Measurements from ENCODE around the gene AGAP1.

AGAP1 gene

DNA sequence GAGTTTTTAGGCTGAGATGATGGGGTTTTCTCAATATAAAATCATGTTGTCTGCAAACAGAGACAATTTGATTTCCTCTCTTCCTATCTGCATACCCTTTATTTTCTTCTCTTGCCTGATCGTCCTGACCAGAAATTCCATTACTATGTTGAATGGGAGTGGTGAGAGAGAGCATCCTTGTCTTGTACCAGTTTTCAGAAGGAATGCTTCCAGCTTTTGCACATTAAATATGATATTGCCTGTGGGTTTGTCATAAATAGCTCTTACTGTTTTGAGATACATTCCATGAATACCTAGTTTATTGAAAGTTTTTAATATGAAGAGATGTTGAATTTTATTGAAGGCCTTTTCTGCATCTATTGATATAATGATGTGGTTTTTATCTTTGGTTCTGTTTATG, 492.5 kb downstream of the AGAP1 start:
- no peak for DNase-seq (ENCODE audit: low read depth, low spot score)

DNA sequence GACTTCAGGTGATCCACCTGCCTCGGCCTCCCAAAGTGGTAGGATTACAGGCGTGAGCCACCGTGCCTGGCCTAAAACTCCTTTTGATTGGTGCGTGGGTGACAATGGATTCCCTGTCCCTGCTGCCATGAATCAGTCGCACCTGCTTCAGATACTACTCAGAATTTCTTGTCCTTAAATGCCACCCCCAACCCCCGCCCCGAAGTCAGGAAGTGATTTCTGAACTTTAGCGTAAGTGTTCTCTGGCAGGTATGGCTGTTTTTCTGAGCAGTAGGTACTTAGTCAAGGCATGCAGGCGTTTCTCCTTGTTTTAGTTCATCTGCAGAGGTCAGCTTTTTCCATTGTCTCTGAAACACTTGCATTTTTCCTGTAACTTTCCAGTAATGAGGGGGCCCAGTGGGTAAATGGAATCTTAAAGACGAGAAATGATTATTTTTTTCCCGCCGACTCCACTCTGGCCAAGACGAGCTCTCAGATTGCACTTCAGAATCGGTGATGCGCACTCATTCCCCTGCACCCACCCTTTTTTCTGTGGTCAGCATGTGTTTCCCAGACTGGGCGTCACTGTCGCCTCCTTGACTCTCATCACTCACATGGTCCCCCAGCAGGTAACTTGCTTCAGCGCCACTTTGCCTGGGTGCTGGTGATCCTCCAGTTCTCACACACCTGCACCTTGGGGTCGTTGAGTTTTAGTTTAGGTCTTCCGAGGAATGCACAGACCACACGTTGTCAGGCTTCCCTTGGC, 494.6 kb downstream of the AGAP1 start:
- no peak for DNase-seq (ENCODE audit: low read depth, low spot score)

DNA sequence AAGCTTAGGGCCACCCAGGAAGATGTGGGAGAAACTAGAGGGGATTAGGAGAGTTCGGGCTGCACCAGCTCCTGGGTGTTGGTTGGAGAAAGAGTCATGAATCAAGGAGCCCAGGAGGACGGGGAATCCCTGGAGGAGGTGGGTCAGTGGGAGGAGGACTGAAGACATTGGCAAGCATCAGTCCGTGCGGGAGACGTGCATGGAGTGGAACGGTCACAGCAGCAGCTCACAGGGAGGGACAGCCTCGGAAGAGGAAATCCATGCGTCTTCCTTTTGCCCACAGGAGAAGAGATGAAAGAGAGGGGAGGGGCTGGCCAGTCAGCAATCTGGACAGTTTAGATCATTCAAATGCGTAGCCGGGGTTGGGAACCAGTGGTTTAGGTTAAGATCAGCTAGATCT, 495.7 kb downstream of the AGAP1 start:
- no peak for DNase-seq (ENCODE audit: low read depth, low spot score)

DNA sequence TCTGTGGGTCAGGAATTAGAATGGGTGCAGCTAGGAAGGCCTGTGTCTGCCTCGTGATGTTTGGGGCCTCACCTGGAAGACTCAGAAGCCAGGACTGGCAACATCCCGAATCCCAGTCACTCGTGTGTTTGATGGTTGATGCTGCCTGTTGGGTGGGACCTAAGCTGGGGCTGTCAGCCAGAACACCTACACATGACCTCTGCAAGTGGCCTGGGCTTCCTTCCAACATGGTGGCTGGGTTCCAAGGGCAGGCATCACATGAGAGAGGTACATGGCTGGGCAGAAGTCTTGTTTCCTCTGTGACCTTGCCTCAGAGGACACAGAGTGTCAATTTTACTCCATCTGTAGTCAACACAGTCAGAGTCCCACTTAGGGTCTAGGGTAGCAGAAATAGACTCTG, 496.5 kb downstream of the AGAP1 start:
- DNase-seq (ENCODE audit: low read depth, low spot score), result no peak

DNA sequence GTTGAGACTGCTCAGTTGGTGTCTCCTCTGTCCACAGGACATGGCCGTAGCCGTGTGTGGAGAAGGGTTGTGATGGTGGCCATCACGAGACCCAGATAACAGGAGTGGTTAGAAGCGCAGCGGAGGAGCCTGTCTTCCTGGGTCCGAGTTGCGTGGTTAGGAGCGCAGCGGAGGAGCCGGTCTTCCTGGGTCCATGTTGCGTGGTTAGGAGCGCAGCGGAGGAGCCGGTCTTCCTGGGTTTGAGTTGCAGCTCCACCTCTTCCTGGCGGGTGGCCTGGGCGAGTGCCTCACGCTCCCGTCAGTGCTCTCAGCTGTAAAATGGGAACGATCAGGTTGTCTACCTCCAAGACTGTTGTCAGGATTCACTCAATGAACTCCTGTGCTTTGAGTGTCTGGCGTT, 498.2 kb downstream of the AGAP1 start:
- DNase-seq (ENCODE audit: low read depth, low spot score), result no peak

DNA sequence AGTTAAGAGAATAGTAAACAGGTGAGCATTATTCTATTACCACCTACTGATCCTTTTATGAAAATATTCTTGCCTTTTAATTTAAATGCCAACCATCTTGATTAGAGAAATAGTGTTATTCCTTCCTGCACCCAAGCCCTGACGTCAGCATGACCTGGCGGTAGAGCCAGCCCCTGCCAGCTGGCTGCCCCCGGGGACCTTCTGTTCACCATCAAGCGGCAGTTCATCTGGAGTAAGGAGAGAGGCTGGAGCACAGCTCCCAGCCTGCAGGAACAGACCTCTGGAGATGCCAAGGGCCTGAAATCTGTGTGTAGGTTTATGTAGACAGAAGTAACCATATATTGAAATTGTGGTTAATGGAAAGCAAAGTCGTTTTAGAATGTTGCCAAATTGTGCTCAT, 502.6 kb downstream of the AGAP1 start:
- no peak for DNase-seq (ENCODE audit: low read depth, low spot score)

DNA sequence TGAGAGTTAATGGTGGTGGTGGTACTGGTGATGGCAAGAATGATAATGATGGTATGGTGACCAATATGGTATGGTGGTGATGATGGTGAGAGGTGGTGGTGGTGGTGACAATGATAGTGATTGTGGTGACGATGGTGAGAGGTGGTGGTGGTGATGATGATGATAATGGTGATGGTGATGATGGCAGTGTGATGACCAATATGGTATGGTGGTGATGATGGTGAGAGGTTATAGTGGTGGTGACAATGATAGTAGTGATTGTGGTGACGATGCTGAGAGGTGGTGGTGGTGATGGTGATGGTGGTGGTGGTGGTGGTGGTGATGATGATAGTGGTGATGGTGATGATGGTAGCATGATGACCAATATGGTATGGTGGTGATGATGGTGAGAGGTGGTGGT, 505.2 kb downstream of the AGAP1 start:
- no peak for DNase-seq (ENCODE audit: low read depth, low spot score)

DNA sequence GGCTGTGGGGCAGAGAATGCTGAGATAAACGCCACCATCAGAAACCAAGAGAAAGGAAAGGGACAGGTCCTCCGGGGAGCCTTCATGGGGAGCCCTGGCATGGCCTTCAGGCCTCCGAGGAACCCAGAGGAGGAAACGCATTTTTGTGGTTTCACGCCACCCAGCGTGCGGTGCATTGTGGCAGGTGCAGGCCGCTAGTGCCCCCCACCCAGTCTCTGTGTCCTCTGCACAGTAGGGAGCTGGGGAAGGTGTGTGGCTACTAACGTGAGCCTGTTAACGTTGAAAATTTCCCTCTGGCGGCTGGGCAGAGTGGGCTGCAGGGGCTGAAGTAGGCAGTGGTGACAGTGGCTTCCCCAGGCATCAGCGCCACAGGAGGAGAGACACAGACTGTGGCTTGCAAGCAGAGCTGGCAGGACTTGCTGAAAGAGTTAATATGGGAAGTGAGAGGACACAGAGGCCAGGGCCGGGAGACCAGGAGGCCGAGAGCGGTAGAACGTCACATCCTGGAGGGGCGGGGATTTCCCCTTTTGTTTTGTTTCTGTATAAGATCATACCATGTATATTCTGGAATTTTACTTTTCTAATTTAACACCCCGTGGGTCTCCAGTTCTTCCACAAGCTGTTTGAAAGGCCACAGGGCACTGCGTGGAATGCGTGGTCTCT, 507.5 kb downstream of the AGAP1 start:
- DNase-seq (ENCODE audit: low read depth, low spot score), result no peak

DNA sequence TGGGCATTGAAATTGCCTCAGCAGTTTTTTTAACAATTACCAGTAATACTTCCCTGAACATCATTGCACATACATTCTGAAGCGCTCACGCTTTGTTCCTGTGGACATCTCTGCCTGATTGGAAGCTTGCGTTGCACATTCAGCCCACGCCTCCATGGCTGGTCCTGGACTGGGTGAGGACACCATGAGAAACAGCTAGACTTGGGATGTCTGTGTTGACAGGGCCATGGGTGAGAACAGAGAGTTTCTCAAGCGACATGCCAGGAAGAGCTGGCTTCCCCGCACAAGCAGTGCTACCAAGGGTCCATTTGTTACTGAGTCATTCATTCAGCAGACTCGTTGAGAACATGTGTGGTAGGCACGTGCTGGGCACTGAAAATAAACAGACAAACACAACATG, 508.0 kb downstream of the AGAP1 start:
- no peak for DNase-seq (ENCODE audit: low read depth, low spot score)

DNA sequence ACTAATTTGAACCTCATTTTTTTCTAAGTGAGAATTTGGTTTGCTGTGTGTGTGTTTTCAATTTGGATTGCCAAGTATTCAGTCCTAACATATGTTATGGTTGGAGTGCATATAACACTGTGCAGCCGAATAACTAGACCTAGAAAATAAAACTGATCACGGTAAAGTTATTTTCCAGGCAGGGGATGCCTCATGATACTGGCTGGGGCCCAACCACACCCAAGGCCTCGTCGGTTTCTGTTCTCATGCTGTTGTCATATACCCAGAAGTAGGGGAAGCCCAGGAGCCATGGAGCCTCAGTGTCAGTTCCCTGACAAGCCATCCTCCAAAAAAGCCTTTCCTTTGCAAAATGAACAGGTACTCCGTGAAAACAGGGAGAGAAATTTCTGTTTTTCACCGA, 514.2 kb downstream of the AGAP1 start:
- no peak for DNase-seq (ENCODE audit: low read depth, low spot score)

DNA sequence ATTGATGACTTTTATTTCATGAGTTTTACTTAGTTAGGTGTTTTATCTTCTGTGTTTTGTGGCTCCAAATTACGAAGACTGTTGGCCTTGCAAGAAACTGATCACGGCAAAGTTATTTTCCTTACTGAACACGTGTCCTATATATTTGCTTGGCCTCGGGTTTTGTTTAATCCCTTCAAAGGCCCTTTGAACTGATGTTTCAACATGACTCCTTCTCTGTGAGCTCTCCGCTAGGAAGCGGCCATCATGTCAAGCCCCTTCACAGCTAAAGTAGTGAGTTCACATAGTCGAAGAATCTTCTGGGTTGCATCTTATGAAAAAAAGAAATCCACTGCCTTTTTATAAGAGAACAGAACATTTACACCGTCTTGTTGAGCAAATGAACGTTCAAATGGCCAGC, 515.0 kb downstream of the AGAP1 start:
- DNase-seq (ENCODE audit: low read depth, low spot score), result no peak

DNA sequence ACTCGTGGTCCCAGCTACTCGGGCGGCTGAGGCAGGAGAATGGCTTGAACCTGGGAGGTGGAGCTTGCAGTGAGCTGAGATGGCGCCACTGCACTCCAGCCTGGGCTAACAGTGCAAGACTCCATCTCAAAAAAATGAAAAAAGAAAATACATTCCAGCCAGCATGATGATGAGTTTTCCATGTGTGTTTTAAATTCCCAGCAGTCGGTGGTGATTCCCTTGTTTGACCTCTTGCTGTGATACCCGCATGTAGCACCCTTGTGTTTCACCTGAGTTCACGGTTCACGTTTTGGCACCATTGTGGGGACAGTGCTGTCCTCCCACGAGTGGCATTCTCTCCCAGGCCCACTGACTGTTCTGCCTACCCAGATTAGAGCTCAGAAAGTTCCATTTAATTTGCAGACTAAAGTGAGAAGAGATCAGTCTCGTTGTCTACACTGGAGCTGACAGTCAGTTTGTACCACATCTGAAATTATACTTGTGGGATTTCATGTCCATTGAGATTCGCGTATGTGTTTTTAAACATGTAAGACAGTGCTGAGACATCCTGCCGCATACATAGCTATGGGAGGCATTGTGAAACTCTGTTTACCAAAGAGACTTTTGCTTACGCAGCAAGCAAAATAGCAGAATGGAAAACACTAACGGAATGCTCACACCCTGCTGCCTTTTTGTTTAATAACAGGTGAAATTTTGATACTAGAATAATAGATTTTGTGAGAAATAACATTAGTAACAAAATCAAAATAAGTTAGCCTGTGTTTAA, 517.3 kb downstream of the AGAP1 start:
- no peak for DNase-seq (ENCODE audit: low read depth, low spot score)

DNA sequence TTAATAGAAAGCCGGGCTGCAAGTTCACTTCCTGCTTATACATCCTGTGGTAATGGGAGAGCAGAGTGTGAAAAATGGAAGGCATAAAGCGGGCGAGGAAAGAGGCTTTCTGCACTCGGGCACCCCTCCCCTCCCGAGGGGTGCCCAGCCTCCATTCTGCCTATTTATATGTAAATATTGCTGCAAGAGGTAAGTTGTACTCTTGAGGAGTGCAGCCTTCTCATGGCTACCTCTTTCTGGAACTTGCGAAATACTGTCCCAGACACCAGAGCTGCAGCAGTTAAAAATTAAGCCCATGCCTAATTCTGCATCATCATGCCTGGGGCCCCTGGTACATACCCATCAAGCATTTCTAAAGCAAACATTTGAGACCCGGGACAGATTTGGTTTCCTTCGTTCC, 518.3 kb downstream of the AGAP1 start:
- DNase-seq (ENCODE audit: low read depth, low spot score), result no peak

DNA sequence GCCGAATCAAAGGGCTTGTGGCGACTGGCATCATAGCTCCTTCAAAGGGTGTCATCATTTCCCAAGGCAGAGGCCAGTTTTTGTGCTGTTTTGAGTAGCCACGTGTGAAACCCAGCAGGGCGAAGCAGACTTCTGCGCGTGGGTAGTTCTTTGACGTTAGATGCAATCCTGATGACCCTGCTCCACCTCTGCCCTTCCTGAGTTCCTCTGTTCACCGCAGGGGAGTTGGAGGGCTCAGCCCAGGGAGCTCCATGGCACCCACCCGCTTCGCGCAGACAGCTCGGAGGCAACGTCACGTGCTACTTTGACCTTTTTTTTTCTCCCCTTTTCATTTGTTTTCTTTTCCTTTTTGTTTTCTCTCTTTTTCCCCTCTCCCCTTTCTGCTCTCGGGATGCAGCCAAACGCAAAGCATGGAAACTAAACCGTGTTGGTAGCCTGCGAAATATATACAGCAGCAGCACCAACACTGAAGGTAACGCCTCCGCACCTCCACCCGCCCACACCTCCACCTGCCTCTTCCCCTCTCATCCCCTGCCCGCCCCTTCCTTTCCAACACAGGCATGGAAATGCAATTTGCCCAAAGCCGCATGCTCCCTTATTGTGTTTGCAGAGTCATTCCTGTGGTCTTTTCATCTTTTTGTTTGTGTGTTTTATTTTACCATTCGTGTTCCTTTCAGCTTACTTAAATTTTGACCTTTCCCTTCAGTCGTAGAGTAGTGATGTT, 520.7 kb downstream of the AGAP1 start:
- DNase-seq (ENCODE audit: low read depth, low spot score), result no peak

DNA sequence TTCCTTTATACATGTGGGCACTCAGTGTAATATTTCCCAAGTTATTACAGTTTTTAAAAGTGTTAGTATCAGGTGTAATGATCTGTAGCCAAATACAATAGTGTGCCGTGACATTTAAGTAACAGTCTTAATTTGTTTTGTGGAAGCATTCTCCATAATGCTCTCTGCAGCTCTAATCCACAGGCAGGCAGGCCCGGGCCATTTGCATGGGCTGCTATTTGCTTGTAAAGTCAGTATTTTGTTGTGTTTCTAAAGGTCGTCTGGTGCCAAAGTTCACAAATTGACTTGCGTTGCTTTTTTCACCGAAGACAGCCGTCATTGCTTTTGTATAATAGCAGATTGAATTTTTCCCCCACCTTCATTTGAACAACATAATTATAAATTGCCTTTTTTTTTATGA, 521.3 kb downstream of the AGAP1 start:
- DNase-seq (ENCODE audit: low read depth, low spot score), result no peak

DNA sequence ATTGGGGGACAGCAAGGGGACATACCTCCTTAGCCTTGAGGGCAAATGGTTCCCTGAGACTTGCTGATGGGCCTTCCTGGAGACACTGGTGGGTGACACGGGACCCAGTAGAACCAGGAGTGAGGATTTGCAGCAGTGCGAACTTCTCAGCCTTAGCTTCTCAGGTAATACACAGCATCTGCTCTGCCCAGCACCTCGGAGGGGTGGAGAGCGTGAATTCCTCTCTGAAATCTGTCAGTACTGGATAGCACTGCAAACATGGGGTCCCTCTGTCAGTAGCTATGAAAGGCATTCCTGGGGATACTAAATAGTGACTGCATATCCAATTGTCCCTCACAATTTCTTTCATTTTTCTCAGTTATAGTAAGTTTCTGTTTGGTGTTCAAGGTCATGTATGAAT, 522.7 kb downstream of the AGAP1 start:
- no peak for DNase-seq (ENCODE audit: low read depth, low spot score)

DNA sequence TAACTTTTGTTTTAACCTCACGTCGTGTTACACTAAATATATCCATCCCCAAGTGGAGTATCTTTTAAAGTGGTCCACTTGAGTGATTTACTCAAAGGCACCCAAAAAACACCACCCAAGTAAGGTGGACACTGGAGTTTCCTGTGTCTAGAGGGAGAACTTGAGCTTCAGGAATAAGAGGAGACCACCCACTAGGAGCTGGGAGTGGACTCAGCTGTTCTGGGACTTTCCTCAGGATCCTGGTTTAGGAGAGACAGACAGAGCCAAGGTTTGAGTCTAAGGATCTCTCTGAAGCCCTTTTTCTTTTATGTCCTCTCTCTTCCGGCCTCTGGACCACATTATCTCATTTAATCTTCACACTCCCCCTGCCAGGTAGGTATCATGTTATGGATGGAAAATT, 523.6 kb downstream of the AGAP1 start:
- DNase-seq (ENCODE audit: low read depth, low spot score), result no peak

DNA sequence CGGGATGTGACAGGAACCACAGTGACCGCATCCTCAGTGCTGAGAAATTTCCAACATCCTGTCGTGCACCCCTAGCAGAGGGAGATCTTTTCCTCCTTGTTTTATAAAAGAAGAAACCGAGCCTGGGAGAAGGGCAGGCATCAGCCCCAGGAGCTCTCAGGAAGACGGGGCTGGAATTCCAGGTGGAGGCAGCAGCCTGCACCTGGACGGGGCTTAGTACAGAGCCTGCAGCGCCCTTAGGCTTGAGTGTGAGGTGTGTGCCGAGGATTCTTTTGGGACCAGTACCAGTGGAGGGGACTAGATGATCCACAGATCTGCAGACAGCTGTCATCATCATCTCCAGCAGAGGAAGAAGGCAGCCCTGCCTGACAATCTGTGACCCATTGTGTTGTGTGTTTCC, 525.6 kb downstream of the AGAP1 start:
- no peak for DNase-seq (ENCODE audit: low read depth, low spot score)

DNA sequence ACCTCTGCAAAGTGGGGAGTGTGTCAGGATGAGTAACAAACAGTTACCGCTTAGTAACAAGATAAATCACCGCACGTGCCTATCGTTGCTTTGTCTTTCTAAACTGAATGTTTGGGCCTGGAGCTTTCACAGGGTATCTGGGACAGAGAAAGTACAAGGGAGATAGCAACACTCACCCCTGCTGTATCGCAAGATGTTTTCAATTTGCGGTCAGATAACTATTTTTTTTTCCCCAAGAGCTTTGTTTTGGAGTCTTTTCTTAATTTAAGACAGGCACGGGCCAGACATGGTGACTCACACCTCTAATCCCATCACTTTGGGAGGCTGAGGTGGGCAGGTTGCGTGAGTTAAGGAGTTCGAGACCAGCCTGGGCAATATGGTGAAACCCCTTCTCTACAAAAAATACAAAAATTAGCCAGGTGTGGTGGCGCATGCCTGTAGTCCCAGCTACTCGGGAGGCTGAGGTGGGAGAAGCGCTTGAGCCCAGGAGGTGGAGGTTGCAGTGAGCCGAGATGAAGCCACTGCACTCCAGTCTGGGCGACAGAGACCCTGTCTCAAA, 527.7 kb downstream of the AGAP1 start:
- no peak for DNase-seq (ENCODE audit: low read depth, low spot score)

DNA sequence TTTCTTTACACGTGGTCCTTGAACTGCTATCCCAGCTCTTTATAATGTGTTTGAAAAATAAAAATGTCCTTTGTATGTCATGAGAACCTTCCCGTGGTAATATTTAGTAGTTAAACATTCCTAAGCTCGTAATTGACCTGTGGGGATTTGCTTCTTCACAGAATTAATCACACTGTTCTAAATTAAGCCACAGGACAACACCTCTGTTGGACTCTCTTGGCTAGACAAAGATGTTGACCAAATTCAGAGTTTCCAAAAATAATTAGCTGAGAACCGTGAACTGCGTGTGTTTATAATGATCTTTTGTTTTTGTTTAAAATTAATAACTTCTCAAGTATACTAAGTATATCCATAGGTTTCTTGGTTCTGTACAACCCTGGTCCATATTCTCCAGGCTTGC, 528.3 kb downstream of the AGAP1 start:
- no peak for DNase-seq (ENCODE audit: low read depth, low spot score)

DNA sequence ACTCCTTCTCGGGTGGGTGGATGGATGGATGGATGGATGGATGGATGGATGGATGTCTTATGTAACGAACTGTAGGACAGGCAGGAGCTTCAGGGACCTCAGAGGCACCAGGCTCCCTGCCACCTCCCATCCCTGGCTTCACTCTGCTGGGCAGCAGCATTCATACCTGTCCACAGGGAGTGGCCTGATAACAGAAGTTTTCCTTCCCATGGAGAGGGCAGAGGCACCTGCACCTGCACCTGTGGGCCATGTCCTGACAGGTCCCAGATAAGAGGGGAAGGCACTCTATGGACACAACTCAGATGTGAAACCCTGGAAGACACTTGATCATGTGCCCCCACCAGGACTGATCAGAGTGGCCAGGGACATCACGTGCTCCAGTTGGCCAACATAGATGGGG, 532.0 kb downstream of the AGAP1 start:
- no peak for DNase-seq (ENCODE audit: low read depth, low spot score)

DNA sequence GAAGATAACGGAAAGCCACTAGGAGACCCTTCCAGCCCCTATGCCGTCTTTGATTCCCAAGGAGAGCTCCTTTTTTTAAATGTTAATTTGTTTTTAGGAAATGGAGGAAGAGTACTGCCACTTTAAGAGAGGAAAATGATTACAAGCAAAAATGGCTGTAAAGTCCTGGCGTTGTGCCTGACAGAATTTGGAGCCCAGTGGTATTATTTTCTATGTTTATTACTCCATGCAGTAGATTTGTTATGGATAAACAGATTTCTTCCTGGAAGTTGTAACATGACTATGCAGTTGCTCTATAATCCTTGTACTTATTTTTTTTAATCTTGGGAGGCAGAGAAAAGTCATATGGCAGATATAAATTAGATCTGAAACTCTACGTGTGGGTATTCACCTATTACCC, 533.0 kb downstream of the AGAP1 start:
- DNase-seq (ENCODE audit: low read depth, low spot score), result no peak
